ENCODE measurements around the gene PRDM10. TPM values are rescaled to one million over a fixed set of nuclear protein-coding genes. Genes with fewer than 3 reads are reported as not detected.

The PRDM10 gene
- total RNA-seq, 1 experiment from 2014 or later = 18.1 TPM

DNA sequence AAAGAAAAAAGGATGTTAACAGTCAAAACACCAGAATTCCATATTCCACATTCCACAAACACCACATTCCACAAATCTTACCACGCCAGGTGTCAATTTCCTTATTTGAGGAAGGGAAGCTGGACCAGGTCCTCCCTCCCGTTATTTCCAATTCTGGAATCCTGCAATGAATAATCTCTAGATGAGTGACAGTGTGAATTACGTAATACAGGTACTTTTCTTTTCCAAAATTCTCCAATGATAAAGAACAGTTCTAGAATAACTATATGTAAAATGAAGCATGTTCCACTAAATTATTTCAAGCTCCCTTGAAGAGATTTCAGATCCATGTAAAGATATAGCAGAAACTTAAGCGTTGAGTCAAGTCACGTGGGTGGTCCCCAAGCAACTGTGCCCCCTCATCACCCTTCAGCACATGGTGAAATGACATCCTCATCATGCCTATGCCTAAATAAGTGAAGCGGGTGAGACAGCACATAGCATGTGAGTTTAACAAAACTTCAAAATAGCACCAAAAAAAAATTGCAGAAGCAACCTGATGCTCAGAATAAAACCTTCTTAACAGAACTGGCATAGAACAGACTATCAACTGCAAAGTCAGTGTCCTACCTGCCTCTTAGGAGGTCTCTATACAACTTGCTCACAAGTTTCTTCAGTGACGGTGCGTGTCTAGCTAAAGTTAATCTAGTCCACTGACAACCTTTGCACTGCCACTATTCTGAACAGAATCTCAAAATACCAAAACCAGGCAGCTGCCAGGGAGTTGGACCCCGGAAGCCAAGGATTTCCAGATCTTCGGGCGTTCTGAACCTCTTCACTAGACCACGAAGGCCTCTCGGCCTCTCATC lies 108.1 kb downstream of the PRDM10 start:
- DNase-seq (ENCODE audit: low spot score) = peak; percentile 34
- POLR2A ChIA-PET (ENCODE audit: low non-redundant PET) = interaction anchor here (0.9 kb wide), 1 partner anchor 26 kb away, joined by 3 read pairs; no protein-coding TSS in a partner anchor
- CTCF ChIA-PET = no interaction called here
- intact Hi-C loops (cut with micrococcal nuclease; ENCODE audit: unreplicated experiment) = no loop called here
- peaks cover 7% of the 10 kb centered on the region for H3K4me1 ChIP-seq (ENCODE audit: insufficient read depth, low read length, poor library complexity, severe bottlenecking)
- TF ChIP-seq, protein P1, sequence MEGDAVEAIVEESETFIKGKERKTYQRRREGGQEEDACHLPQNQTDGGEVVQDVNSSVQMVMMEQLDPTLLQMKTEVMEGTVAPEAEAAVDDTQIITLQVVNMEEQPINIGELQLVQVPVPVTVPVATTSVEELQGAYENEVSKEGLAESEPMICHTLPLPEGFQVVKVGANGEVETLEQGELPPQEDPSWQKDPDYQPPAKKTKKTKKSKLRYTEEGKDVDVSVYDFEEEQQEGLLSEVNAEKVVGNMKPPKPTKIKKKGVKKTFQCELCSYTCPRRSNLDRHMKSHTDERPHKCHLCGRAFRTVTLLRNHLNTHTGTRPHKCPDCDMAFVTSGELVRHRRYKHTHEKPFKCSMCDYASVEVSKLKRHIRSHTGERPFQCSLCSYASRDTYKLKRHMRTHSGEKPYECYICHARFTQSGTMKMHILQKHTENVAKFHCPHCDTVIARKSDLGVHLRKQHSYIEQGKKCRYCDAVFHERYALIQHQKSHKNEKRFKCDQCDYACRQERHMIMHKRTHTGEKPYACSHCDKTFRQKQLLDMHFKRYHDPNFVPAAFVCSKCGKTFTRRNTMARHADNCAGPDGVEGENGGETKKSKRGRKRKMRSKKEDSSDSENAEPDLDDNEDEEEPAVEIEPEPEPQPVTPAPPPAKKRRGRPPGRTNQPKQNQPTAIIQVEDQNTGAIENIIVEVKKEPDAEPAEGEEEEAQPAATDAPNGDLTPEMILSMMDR (conservative IDR thresholded peaks at IDR 0.05; ENCODE audit: low read depth, low read length) = no peak
- no peak for TF ChIP-seq EZH2 (IDR thresholded peaks at IDR 0.05; ENCODE audit: borderline replicate concordance, low read depth, low read length, poor library complexity, severe bottlenecking)
- H3K27ac ChIP-seq (ENCODE audit: low read depth, low read length, poor library complexity, severe bottlenecking) = peak overlapping the region; percentile 80
- no peaks in the 10 kb centered on the region for H3K9me3 ChIP-seq (ENCODE audit: low read depth, low read length, poor library complexity, severe bottlenecking)
- no peaks in the 10 kb centered on the region for H3K27me3 ChIP-seq (replicated peaks; ENCODE audit: insufficient read depth, low read depth, low read length, poor library complexity)
- H3K4me3 ChIP-seq (ENCODE audit: low read depth, low read length, poor library complexity, severe bottlenecking) = peak overlapping the region; percentile 85
- no TSS peak for BruUV-seq (replicated peaks)
- H3K36me3 ChIP-seq (ENCODE audit: insufficient read depth, low read length, poor library complexity, severe bottlenecking) = peaks cover 35% of the 10 kb centered on the region

DNA sequence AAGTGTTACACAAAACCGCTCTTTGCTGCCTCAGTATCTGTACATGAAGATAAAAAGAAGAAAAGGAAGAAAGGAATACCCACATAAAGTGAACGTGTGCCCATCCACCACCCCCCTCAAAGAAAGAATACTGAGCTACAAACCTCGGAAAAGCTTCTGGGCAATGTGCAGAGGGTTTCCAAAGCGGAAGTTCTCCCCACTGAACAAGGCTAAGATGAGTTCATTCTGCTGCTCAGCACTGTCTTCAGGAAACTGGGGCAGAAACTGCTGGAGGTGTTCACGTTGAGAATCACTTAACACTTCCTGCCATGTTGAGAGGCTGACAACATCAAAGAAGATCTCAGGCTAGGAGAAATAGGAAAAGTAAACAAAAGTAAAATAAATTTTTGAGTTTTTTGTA lies 114.2 kb downstream of the PRDM10 start:
- Histone ChIP-seq H3K4me1 (ENCODE audit: insufficient read depth, low read length, poor library complexity, severe bottlenecking) (no peaks in the 10 kb centered on the region), H3K9me3 (ENCODE audit: low read depth, low read length, poor library complexity, severe bottlenecking) (no peaks in the 10 kb centered on the region), H3K27me3 (replicated peaks; ENCODE audit: insufficient read depth, low read depth, low read length, poor library complexity) (no peaks in the 10 kb centered on the region), H3K36me3 (ENCODE audit: insufficient read depth, low read length, poor library complexity, severe bottlenecking) (peaks cover 94% of the 10 kb centered on the region), H3K27ac (ENCODE audit: low read depth, low read length, poor library complexity, severe bottlenecking) (no peak overlapping the region), H3K4me3 (ENCODE audit: low read depth, low read length, poor library complexity, severe bottlenecking) (no peak overlapping the region)
- POLR2A ChIA-PET (ENCODE audit: low non-redundant PET) = no interaction called here
- intact Hi-C loops (cut with micrococcal nuclease; ENCODE audit: unreplicated experiment) = no loop called here
- no TSS peak for BruUV-seq (replicated peaks)
- DNase-seq (ENCODE audit: low spot score) = no peak
- CTCF ChIA-PET = no interaction called here
- TF ChIP-seq, protein P1 (conservative IDR thresholded peaks at IDR 0.05; ENCODE audit: low read depth, low read length) = no peak
- no peak for TF ChIP-seq EZH2 (IDR thresholded peaks at IDR 0.05; ENCODE audit: borderline replicate concordance, low read depth, low read length, poor library complexity, severe bottlenecking)

DNA sequence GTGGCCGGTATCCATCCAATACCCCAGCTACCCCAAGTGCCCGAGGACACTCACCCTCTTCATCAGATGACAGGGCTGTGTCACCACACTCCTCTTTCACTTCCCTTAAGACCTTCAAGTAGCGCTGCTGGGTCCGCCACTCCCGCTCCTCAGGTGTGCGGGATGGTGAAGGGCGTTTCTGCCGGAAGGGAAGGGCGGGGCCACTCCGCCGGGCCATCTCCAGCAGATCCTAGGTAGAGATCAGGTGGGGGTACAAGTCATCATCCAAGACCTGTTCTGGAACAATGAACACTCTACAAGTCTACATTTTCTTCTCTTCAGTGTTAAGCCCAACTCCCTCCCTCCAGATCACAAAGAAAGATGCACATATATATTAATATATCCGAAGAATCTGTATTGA lies 117.3 kb downstream of the PRDM10 start:
- DNase-seq (ENCODE audit: low spot score) = no peak
- no TSS peak for BruUV-seq (replicated peaks)
- TF ChIP-seq, protein P1 (conservative IDR thresholded peaks at IDR 0.05; ENCODE audit: low read depth, low read length) = no peak
- Histone ChIP-seq H3K9me3 (ENCODE audit: low read depth, low read length, poor library complexity, severe bottlenecking) (no peaks in the 10 kb centered on the region), H3K36me3 (ENCODE audit: insufficient read depth, low read length, poor library complexity, severe bottlenecking) (peaks cover 97% of the 10 kb centered on the region), H3K27me3 (replicated peaks; ENCODE audit: insufficient read depth, low read depth, low read length, poor library complexity) (no peaks in the 10 kb centered on the region), H3K27ac (ENCODE audit: low read depth, low read length, poor library complexity, severe bottlenecking) (no peak overlapping the region), H3K4me1 (ENCODE audit: insufficient read depth, low read length, poor library complexity, severe bottlenecking) (no peaks in the 10 kb centered on the region), H3K4me3 (ENCODE audit: low read depth, low read length, poor library complexity, severe bottlenecking) (no peak overlapping the region)
- CTCF ChIA-PET = no interaction called here
- POLR2A ChIA-PET (ENCODE audit: low non-redundant PET) = no interaction called here
- intact Hi-C loops (cut with micrococcal nuclease; ENCODE audit: unreplicated experiment) = no loop called here

All from A673 (cell line).